BJ (cell line): ENCODE data around the gene TYROBP. TPM values are rescaled to one million over a fixed set of nuclear protein-coding genes. Genes with fewer than 3 reads are reported as not detected.
A peak's percentile ranks its signal among the peaks of the same experiment; 100 is the strongest.

Experiments
- CTCF ChIA-PET: fragments of 350-600 bp; formaldehyde crosslinking; extraction: SDS; loops from one replicate; lab custom pipeline; 2021; ENCODE audit warnings: antibody characterized with exemption, inconsistent platforms; lab: Yijun Ruan, JAX
- POLR2A ChIA-PET: fragments of 300-600 bp; sonication (Branson Sonifier 250); formaldehyde crosslinking; extraction: SDS; loops from one replicate; lab custom pipeline; 2021; ENCODE audit warnings: antibody characterized with exemption; lab: Charles Lee
- DNase-seq: peaks from one replicate; pipeline ENCODE4 v3.0.0-alpha.2; 2011; ENCODE audit warnings: low read depth
- H3K27me3 ChIP-seq: 2 replicates; pipeline ENCODE4 v1.6.0; 2011; ENCODE audit warnings: low read length; ENCODE audit not compliant: control insufficient read depth, insufficient read depth
- H3K36me3 ChIP-seq: 2 replicates; pipeline ENCODE4 v1.5.1; 2011; ENCODE audit warnings: low read length; ENCODE audit not compliant: control insufficient read depth, insufficient read depth
- H3K4me3 ChIP-seq: 2 replicates; pipeline ENCODE4 v1.5.1; 2011; ENCODE audit warnings: low read depth, mild to moderate bottlenecking, control low read depth, low read length
- polyA plus RNA-seq: library from polyadenylated mRNA; depleted of rRNA; stranded (reverse); fragments of >200 nt; gene quantifications from 2 replicates; pipeline ENCODE4 v1.2.3, GENCODE V29; 2011
- TF ChIP-seq, protein P1 (sequence below): IDR thresholded peaks from 2 replicates; pipeline ENCODE4 v1.5.1; 2011; ENCODE audit warnings: low read depth, mild to moderate bottlenecking, control low read depth, inconsistent platforms, low read length, moderate library complexity; ENCODE audit not compliant: insufficient read depth

Gene TYROBP
- polyA plus RNA-seq, 1 experiment = not detected

DNA sequence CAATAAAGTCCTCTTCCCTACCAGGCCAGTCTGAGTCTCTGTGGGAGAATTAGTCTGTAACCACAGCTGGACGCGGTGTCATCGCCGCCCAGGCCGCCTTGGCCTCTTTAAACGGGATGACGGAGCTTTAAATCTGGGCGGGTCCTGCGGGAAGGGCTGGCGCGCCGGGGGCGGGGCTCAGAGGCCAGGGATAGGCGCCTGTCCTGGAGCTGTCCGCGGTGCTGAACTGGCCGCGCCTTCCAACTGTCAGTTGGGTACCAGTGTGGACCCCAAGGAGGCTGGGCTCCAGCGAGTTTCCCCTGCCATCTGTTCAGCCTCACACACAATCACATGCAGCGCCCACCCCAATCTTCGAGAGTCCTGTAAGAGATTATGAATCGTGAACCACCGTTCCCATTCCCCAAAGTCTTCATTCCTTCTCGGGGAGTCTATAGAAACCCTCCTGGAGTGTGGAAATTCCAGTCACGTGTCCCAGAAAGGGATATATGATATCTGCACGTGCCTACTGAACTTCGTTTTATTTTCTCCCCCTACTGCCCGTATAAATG, 28.3 kb downstream of the TYROBP start:
- Histone ChIP-seq H3K27me3 (no peaks in the 10 kb centered on the region), H3K4me3 (no peak overlapping the region), H3K36me3 (no peaks in the 10 kb centered on the region)
- TF ChIP-seq, protein P1, sequence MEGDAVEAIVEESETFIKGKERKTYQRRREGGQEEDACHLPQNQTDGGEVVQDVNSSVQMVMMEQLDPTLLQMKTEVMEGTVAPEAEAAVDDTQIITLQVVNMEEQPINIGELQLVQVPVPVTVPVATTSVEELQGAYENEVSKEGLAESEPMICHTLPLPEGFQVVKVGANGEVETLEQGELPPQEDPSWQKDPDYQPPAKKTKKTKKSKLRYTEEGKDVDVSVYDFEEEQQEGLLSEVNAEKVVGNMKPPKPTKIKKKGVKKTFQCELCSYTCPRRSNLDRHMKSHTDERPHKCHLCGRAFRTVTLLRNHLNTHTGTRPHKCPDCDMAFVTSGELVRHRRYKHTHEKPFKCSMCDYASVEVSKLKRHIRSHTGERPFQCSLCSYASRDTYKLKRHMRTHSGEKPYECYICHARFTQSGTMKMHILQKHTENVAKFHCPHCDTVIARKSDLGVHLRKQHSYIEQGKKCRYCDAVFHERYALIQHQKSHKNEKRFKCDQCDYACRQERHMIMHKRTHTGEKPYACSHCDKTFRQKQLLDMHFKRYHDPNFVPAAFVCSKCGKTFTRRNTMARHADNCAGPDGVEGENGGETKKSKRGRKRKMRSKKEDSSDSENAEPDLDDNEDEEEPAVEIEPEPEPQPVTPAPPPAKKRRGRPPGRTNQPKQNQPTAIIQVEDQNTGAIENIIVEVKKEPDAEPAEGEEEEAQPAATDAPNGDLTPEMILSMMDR = no peak
- CTCF ChIA-PET = interaction anchor here (1.0 to 6.8 kb wide), 2 partner anchors 10 to 53 kb away, joined by 6 to 82 read pairs; no protein-coding TSS in a partner anchor
- POLR2A ChIA-PET = interaction anchor here (0.6 kb wide), 1 partner anchor 10 kb away, joined by 3 read pairs; no protein-coding TSS in a partner anchor
- peak; percentile 62 for DNase-seq

DNA sequence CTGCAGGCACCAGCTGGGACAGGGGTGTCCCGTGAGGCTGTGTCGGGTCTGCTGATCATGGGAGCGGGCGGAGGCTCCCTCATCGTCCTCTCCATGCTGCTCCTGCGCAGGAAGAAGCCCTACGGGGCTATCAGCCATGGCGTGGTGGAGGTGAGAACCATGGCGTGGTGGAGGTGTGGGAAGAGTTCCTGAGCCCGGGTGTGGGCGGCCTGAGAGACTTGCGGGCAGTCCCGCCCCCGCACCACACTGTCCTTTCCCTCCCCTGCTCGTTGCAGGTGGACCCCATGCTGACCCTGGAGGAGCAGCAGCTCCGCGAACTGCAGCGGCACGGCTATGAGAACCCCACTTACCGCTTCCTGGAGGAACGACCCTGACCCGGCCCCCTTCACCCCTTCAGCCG, 29.0 kb downstream of the TYROBP start:
- TF ChIP-seq, protein P1 = no peak
- POLR2A ChIA-PET = no interaction called here
- no peaks in the 10 kb centered on the region for H3K36me3 ChIP-seq
- no peak for DNase-seq
- CTCF ChIA-PET = interaction anchor here (6.8 kb wide), 1 partner anchor 54 kb away, joined by 82 read pairs; no protein-coding TSS in a partner anchor
- H3K4me3 ChIP-seq = no peak overlapping the region
- no peaks in the 10 kb centered on the region for H3K27me3 ChIP-seq

DNA sequence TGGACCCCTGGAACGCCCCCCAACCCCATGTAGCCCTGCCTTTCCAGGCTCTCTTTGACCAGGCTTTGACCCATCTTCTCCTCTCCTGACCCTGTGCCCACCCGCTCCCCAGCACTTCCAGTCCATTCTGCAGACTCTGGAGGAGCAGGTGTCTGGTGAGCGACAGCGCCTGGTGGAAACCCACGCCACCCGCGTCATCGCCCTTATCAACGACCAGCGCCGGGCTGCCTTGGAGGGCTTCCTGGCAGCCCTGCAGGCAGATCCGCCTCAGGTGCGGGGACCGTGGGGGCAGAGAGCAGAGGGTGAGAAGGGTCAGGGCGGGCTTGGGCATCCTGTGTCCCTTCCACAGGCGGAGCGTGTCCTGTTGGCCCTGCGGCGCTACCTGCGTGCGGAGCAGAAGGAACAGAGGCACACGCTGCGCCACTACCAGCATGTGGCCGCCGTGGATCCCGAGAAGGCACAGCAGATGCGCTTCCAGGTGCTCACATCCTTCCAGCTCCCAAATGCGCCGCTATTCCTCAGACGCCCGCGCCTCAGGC, 33.6 kb downstream of the TYROBP start:
- TF ChIP-seq, protein P1 = no peak
- ChIA-PET POLR2A (no interaction called here), CTCF (interaction anchor here (0.6 kb wide), 2 partner anchors 19 to 75 kb away, joined by 3 read pairs; no protein-coding TSS in a partner anchor)
- no peak for DNase-seq
- Histone ChIP-seq H3K27me3 (no peaks in the 10 kb centered on the region), H3K36me3 (no peaks in the 10 kb centered on the region), H3K4me3 (no peak overlapping the region)

DNA sequence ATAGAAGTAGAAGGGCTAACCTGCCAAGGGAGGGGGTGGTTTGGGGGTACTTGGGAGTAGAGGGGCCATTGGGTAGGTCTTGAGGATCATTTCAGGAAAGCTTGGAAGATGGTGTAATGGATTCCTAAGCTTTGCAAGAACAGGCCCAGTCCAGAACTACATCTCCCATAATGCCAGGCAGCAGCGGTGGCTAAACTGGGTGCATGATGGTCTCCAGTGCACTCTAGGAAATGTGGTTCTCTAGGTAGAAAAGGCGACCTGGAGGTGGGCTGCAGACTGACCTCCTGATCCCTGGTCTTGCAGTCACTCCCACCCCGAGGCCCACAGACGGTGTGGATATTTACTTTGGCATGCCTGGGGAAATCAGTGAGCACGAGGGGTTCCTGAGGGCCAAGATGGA, 35.9 kb downstream of the TYROBP start:
- CTCF ChIA-PET = no interaction called here
- DNase-seq = no peak
- TF ChIP-seq, protein P1 = no peak
- Histone ChIP-seq H3K36me3 (no peaks in the 10 kb centered on the region), H3K27me3 (peaks cover 2% of the 10 kb centered on the region; the same call in 1 of the 2 replicates), H3K4me3 (no peak overlapping the region)
- POLR2A ChIA-PET = no interaction called here

DNA sequence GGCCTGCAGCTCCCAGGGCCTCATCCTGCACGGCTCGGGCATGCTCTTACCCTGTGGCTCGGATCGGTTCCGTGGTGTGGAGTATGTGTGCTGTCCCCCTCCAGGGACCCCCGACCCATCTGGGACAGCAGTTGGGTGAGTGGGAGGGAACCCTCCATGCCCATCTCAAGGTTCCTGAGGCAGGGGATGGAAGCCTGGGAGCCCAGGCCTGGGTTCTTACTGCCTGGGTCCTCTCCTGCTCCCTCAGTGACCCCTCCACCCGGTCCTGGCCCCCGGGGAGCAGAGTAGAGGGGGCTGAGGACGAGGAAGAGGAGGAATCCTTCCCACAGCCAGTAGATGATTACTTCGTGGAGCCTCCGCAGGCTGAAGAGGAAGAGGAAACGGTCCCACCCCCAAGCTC, 36.5 kb downstream of the TYROBP start:
- DNase-seq = no peak
- no peak overlapping the region for H3K4me3 ChIP-seq
- ChIA-PET CTCF (no interaction called here), POLR2A (no interaction called here)
- H3K36me3 ChIP-seq = no peaks in the 10 kb centered on the region
- TF ChIP-seq, protein P1 = no peak
- H3K27me3 ChIP-seq = peaks cover 3% of the 10 kb centered on the region; the same call in 1 of the 2 replicates
